SU-DHL-6 (cell line): ENCODE measurements around the gene KCNK1.

Source experiments
- H2AFZ ChIP-seq: fragments of 200-600 bp; sonication (generic); 2 replicates; pipeline ENCODE4 v1.6.1; 2014; ENCODE audit warnings: low read depth, mild to moderate bottlenecking, moderate library complexity, mixed read lengths, antibody characterized with exemption, low read length; ENCODE audit not compliant: severe bottlenecking
- H3F3A ChIP-seq: fragments of 200-600 bp; shearing (Covaris generic); 2 replicates; pipeline ENCODE4 v1.6.0; 2016; ENCODE audit warnings: antibody characterized with exemption, mild to moderate bottlenecking; ENCODE audit not compliant: insufficient read depth
- H3K27ac ChIP-seq: fragments of 200-600 bp; sonication (generic); 2 replicates; pipeline ENCODE4 v1.5.1; 2016; ENCODE audit warnings: low read depth, mild to moderate bottlenecking, low read length, moderate library complexity, mixed read lengths
- H3K27me3 ChIP-seq: fragments of 200-600 bp; sonication (generic), shearing (Covaris generic); 2 replicates; pipeline ENCODE4 v1.6.0; 2014; ENCODE audit warnings: mild to moderate bottlenecking, low read length
- H3K36me3 ChIP-seq: fragments of 200-600 bp; sonication (generic); 2 replicates; pipeline ENCODE4 v1.6.1; 2014; ENCODE audit warnings: mild to moderate bottlenecking, low read length, mixed read lengths
- H3K4me2 ChIP-seq: fragments of 300-600, 200-600 bp; shearing (Covaris generic), sonication (generic); 2 replicates; pipeline ENCODE4 v1.6.0; 2014; ENCODE audit warnings: low read length, low read depth, mild to moderate bottlenecking; ENCODE audit not compliant: poor library complexity, severe bottlenecking
- H3K4me3 ChIP-seq: fragments of 200-600 bp; sonication (generic); 2 replicates; pipeline ENCODE4 v1.5.1; 2014; ENCODE audit warnings: antibody characterized with exemption, low read length, mild to moderate bottlenecking, mixed read lengths; ENCODE audit not compliant: insufficient read depth, poor library complexity, severe bottlenecking
- H3K79me2 ChIP-seq: fragments of 200-600 bp; sonication (generic); 2 replicates; pipeline ENCODE4 v1.6.1; 2014; ENCODE audit warnings: mild to moderate bottlenecking, low read length, moderate library complexity; ENCODE audit not compliant: insufficient read depth
- H3K9ac ChIP-seq: fragments of 200-600 bp; sonication (generic); 2 replicates; pipeline ENCODE4 v1.7.0; 2014; ENCODE audit warnings: mild to moderate bottlenecking, low read length
- H3K9me2 ChIP-seq: fragments of 200-600 bp; sonication (generic); replicated peaks from 2 replicates; pipeline ENCODE4 v1.6.1; 2014; ENCODE audit warnings: low read length; ENCODE audit not compliant: insufficient read depth
- H3K9me3 ChIP-seq: fragments of 200-600 bp; sonication (generic); 2 replicates; pipeline ENCODE4 v1.6.1; 2014; ENCODE audit warnings: low read length, mixed read lengths; ENCODE audit not compliant: insufficient read depth
- H4K20me1 ChIP-seq: fragments of 200-600 bp; sonication (generic); 2 replicates; pipeline ENCODE4 v1.6.1; 2014; ENCODE audit warnings: low read depth, mild to moderate bottlenecking, antibody characterized with exemption, low read length, moderate library complexity, mixed read lengths
- CTCF ChIP-seq: fragments of 200-600 bp; sonication (generic); IDR thresholded peaks from one replicate; pipeline ENCODE4 v1.5.1; 2017; ENCODE audit warnings: antibody characterized with exemption, mild to moderate bottlenecking, low read length, moderate library complexity; ENCODE audit not compliant: insufficient read depth, poor library complexity, severe bottlenecking
- EZH2phosphoT487 ChIP-seq: fragments of 200-600 bp; sonication (generic), shearing (Covaris generic); conservative IDR thresholded peaks from 2 replicates; pipeline ENCODE4 v1.6.1; 2018; ENCODE audit warnings: mild to moderate bottlenecking, antibody characterized with exemption, low read length, moderate library complexity, mixed read lengths

Gene KCNK1

GRCh38 chr1:233647636-233648035 is 33.7 kb downstream of the KCNK1 start:
- no peaks in the 10 kb centered on the region for H3K9me2 ChIP-seq
- no peaks in the 10 kb centered on the region for H3F3A ChIP-seq
- no peak overlapping the region for H2AFZ ChIP-seq
- H3K79me2 ChIP-seq: no peaks in the 10 kb centered on the region
- H3K4me3 ChIP-seq: no peak overlapping the region
- H4K20me1 ChIP-seq: no peaks in the 10 kb centered on the region
- no peaks in the 10 kb centered on the region for H3K36me3 ChIP-seq
- no peak overlapping the region for H3K4me2 ChIP-seq
- H3K9me3 ChIP-seq: no peaks in the 10 kb centered on the region
- no peaks in the 10 kb centered on the region for H3K27me3 ChIP-seq
- TF ChIP-seq EZH2phosphoT487 (no peak), CTCF (no peak)
- no peak overlapping the region for H3K9ac ChIP-seq
- H3K27ac ChIP-seq: no peak overlapping the region

GRCh38 chr1:233651061-233651460 is 37.2 kb downstream of the KCNK1 start:
- Histone ChIP-seq H3K27ac (no peak overlapping the region), H4K20me1 (no peaks in the 10 kb centered on the region), H3K36me3 (no peaks in the 10 kb centered on the region), H3K4me3 (no peak overlapping the region), H3K4me2 (no peak overlapping the region), H3F3A (no peaks in the 10 kb centered on the region), H3K9me2 (no peaks in the 10 kb centered on the region), H3K9me3 (no peaks in the 10 kb centered on the region), H3K9ac (no peak overlapping the region), H2AFZ (no peak overlapping the region), H3K27me3 (no peaks in the 10 kb centered on the region), H3K79me2 (no peaks in the 10 kb centered on the region)
- TF ChIP-seq EZH2phosphoT487: no peak
- TF ChIP-seq CTCF: no peak

- Histone ChIP-seq H3K27ac (no peak overlapping the region), H3K4me2 (no peak overlapping the region), H3K27me3 (no peaks in the 10 kb centered on the region), H3K9ac (no peak overlapping the region), H4K20me1 (no peaks in the 10 kb centered on the region), H3K36me3 (no peaks in the 10 kb centered on the region), H2AFZ (no peak overlapping the region), H3K9me2 (no peaks in the 10 kb centered on the region), H3K4me3 (no peak overlapping the region), H3K9me3 (no peaks in the 10 kb centered on the region), H3K79me2 (no peaks in the 10 kb centered on the region), H3F3A (no peaks in the 10 kb centered on the region)
- TF ChIP-seq CTCF: no peak
- no peak for TF ChIP-seq EZH2phosphoT487
Observed at GRCh38 chr1:233651563-233652233, 37.8 kb downstream of the KCNK1 start.
